HG02970 (cell line): ENCODE results near the gene ANKMY1.
"Not testable (repeated sequence)": the region's sequence is repeated elsewhere in the genome, so short reads cannot be mapped to it uniquely, and the experiment has no call there.

Source experiments
- ATAC-seq: cut with Tn5 transposase; IDR thresholded peaks from one replicate; pipeline ENCODE4 v1.9.1; 2021; ENCODE audit warnings: mild to moderate bottlenecking, moderate library complexity, moderate number of reproducible peaks; ENCODE audit not compliant: unreplicated experiment, low FRiP score

ANKMY1 gene

GRCh38 chr2:240569523-240569997 is 11.8 kb upstream of the ANKMY1 start:
- no peak for ATAC-seq

GRCh38 chr2:240568678-240569522 is 11.1 kb upstream of the ANKMY1 start:
- no peak for ATAC-seq

- ATAC-seq = no peak
Observed at GRCh38 chr2:240567872-240568677, 10.3 kb upstream of the ANKMY1 start, which contains the start of gene RNPEPL1. TSS of gene RNPEPL1 (plus strand) at chr2:240568484. CDS start at chr2:240568587, 103 bp downstream.

GRCh38 chr2:240567137-240567871 is 9.5 kb upstream of the ANKMY1 start:
- ATAC-seq = no peak

- peak; percentile 46 for ATAC-seq
Observed at GRCh38 chr2:240566203-240567136, 8.7 kb upstream of the ANKMY1 start.

GRCh38 chr2:240565333-240566202 is 7.8 kb upstream of the ANKMY1 start:
- peak; percentile 14 for ATAC-seq

GRCh38 chr2:240564561-240565332 is 7.0 kb upstream of the ANKMY1 start:
- ATAC-seq = no peak

GRCh38 chr2:240563951-240564560 is 6.3 kb upstream of the ANKMY1 start:
- no peak for ATAC-seq

GRCh38 chr2:240563231-240563630 is 5.4 kb upstream of the ANKMY1 start:
- ATAC-seq = not testable (repeated sequence)

- ATAC-seq = peak; percentile 1
Observed at GRCh38 chr2:240561325-240561971, 3.7 kb upstream of the ANKMY1 start.

- ATAC-seq = peak; percentile 55
Observed at GRCh38 chr2:240560480-240561324, 2.9 kb upstream of the ANKMY1 start.

GRCh38 chr2:240560084-240560479 is 2.3 kb upstream of the ANKMY1 start, which contains the start of gene DUSP28:
TSS of gene DUSP28 (plus strand) at chr2:240560357. CDS start at chr2:240560685, 328 bp downstream.
- peak; percentile 47 for ATAC-seq

- no peak for ATAC-seq
Observed at GRCh38 chr2:240559286-240559685, 1.5 kb upstream of the ANKMY1 start.

GRCh38 chr2:240558236-240558761 is 511 bp upstream of the ANKMY1 start:
- no peak for ATAC-seq

GRCh38 chr2:240557101-240557751 is 562 bp downstream of the ANKMY1 start:
- ATAC-seq = no peak
